HCT116 (cell line): Measurements from ENCODE around the gene HRK. TPM values are rescaled to one million over a fixed set of nuclear protein-coding genes. Genes with fewer than 3 reads are reported as not detected.

Experiments
- ATAC-seq: fragments of 200-7000 bp; cut with Tn5 transposase; 2 replicates; pipeline ENCODE4 v1.9.1; 2020; ENCODE audit warnings: mild to moderate bottlenecking, moderate library complexity
- BruUV-seq: library from RNA; stranded (reverse); fragments of 400-500 nt; replicated peaks from 2 replicates; lab custom pipeline; 2021; lab: Mats Ljungman, UMichigan
- CTCF ChIA-PET: fragments of 300-600 bp; sonication (Branson Sonifier 250); formaldehyde crosslinking; loops from one replicate; lab custom pipeline; 2021; ENCODE audit warnings: antibody characterized with exemption; lab: Charles Lee
- POLR2A ChIA-PET: fragments of 300-600, 350-600 bp; sonication (Branson Sonifier 250); formaldehyde crosslinking; loops from one replicate; lab custom pipeline; 2021; ENCODE audit warnings: antibody characterized with exemption; lab: Charles Lee
- RAD21 ChIA-PET, 2 experiments: fragments of 300-600 bp; sonication (Branson Sonifier 250); formaldehyde crosslinking; loops; one replicate each; lab custom pipeline; 2023; ENCODE audit warnings: low total read pairs in 2 of 2; ENCODE audit not compliant: uncharacterized antibody in 2 of 2, unreplicated experiment in 2 of 2, low non-redundant PET in 1 of 2; lab: Charles Lee
- DNase-seq: peaks from one replicate; pipeline ENCODE4 v3.0.0-alpha.2; 2010; ENCODE audit warnings: low read depth, low spot score
- H2AFZ ChIP-seq: fragments of 200-600 bp; shearing (Covaris generic), sonication (generic); 2 replicates; pipeline ENCODE4 v1.6.1; 2017; ENCODE audit warnings: low read depth, mixed run types, mixed read lengths, antibody characterized with exemption, low read length; ENCODE audit not compliant: poor library complexity, severe bottlenecking
- H3K27ac ChIP-seq: 2 replicates; pipeline ENCODE4 v1.5.1; 2012; ENCODE audit warnings: low read depth, low read length
- H3K27me3 ChIP-seq: fragments of 200-600 bp; sonication (generic); 2 replicates; pipeline ENCODE4 v1.6.1; 2016; ENCODE audit warnings: mixed run types, low read length, mixed read lengths; ENCODE audit not compliant: insufficient read depth
- H3K36me3 ChIP-seq, 2 experiments: fragments of 200-500 bp in 1 of 2; fragments of 200-600 bp in 1 of 2; sonication (Bioruptor generic) in 1 of 2; sonication (generic) in 1 of 2; 2 replicates each; pipeline versions ENCODE4 v1.5.1 to v1.6.1; 2014 to 2016; ENCODE audit warnings: low read length in 2 of 2, inconsistent platforms in 1 of 2, mixed read lengths in 1 of 2, mixed run types in 1 of 2; ENCODE audit not compliant: insufficient read depth in 2 of 2, control insufficient read depth in 1 of 2
- H3K4me1 ChIP-seq, 2 experiments: fragments of 200-600 bp in 1 of 2; sonication (generic) in 1 of 2; 2 replicates each; pipeline versions ENCODE4 v1.5.1 to v1.6.1; 2012 to 2017; ENCODE audit warnings: low read length in 2 of 2, inconsistent platforms in 1 of 2, mild to moderate bottlenecking in 1 of 2, mixed read lengths in 1 of 2, mixed run types in 1 of 2, moderate library complexity in 1 of 2; ENCODE audit not compliant: insufficient read depth in 2 of 2, control insufficient read depth in 1 of 2
- H3K4me2 ChIP-seq: fragments of 200-600 bp; sonication (generic); 2 replicates; pipeline ENCODE4 v1.6.1; 2017; ENCODE audit warnings: mixed run types, low read length, mixed read lengths
- H3K4me3 ChIP-seq, 2 experiments: fragments of 200-600 bp in 1 of 2; sonication (generic) in 1 of 2; replicated peaks in 1 of 2; 2 replicates each; pipeline ENCODE4 v1.5.1; 2011 to 2016; ENCODE audit warnings: low read length in 2 of 2, control low read depth in 1 of 2, low read depth in 1 of 2, mild to moderate bottlenecking in 1 of 2, mixed read lengths in 1 of 2, mixed run types in 1 of 2
- H3K79me2 ChIP-seq: fragments of 200-600 bp; sonication (generic); 2 replicates; pipeline ENCODE4 v1.6.1; 2017; ENCODE audit warnings: mild to moderate bottlenecking, mixed run types, low read length, moderate library complexity, mixed read lengths; ENCODE audit not compliant: insufficient read depth
- H3K9ac ChIP-seq: fragments of 200-600 bp; sonication (generic); 2 replicates; pipeline ENCODE4 v1.6.1; 2016; ENCODE audit warnings: low read length, mixed read lengths
- H3K9me2 ChIP-seq: fragments of 200-600 bp; sonication (generic), shearing (Covaris generic); 2 replicates; pipeline ENCODE4 v1.6.1; 2017; ENCODE audit warnings: mixed run types, mild to moderate bottlenecking, moderate library complexity; ENCODE audit not compliant: insufficient read depth
- H3K9me3 ChIP-seq, 2 experiments: fragments of 200-500 bp in 1 of 2; fragments of 200-600 bp in 1 of 2; sonication (Bioruptor generic) in 1 of 2; sonication (generic) in 1 of 2; 2 replicates each; pipeline ENCODE4 v1.6.1; 2014 to 2017; ENCODE audit warnings: low read length in 2 of 2, mixed read lengths in 2 of 2, inconsistent platforms in 1 of 2, low read depth in 1 of 2, mild to moderate bottlenecking in 1 of 2, mixed run types in 1 of 2, moderate library complexity in 1 of 2; ENCODE audit not compliant: control insufficient read depth in 1 of 2, insufficient read depth in 1 of 2
- H4K20me1 ChIP-seq: fragments of 200-600 bp; sonication (generic), shearing (Covaris generic); 2 replicates; pipeline ENCODE4 v1.6.1; 2017; ENCODE audit warnings: mixed run types, mild to moderate bottlenecking, moderate library complexity; ENCODE audit not compliant: insufficient read depth
- ATF3 ChIP-seq: IDR thresholded peaks from 2 replicates; pipeline ENCODE4 v1.6.1; 2012
- ELF1 ChIP-seq: IDR thresholded peaks from 2 replicates; pipeline ENCODE4 v1.6.1; 2012; ENCODE audit warnings: low read depth, borderline replicate concordance
- EZH2 ChIP-seq: fragments of 200-600 bp; sonication (generic); IDR thresholded peaks from 2 replicates; pipeline ENCODE4 v1.6.1; 2017; ENCODE audit warnings: antibody characterized with exemption, mixed run types
- FOSL1 ChIP-seq: IDR thresholded peaks from 2 replicates; pipeline ENCODE4 v1.6.1; 2012; ENCODE audit warnings: low read depth
- MAX ChIP-seq: IDR thresholded peaks from 2 replicates; pipeline ENCODE4 v1.6.1; 2012
- RAD21 ChIP-seq: IDR thresholded peaks from 2 replicates; pipeline ENCODE4 v1.6.1; 2012; ENCODE audit warnings: low read depth, mild to moderate bottlenecking
- SIN3A ChIP-seq: IDR thresholded peaks from 2 replicates; pipeline ENCODE4 v1.6.1; 2012; ENCODE audit warnings: low read depth
- SP1 ChIP-seq: IDR thresholded peaks from 2 replicates; pipeline ENCODE4 v1.6.1; 2012; ENCODE audit warnings: low read depth
- SRF ChIP-seq: IDR thresholded peaks from 2 replicates; pipeline ENCODE4 v1.6.1; 2012; ENCODE audit warnings: low read depth
- TCF7L2 ChIP-seq: IDR thresholded peaks from 2 replicates; pipeline ENCODE4 v1.7.0; 2011; ENCODE audit warnings: borderline replicate concordance, inconsistent platforms; ENCODE audit not compliant: insufficient read depth, insufficient read length; ENCODE audit errors: extremely low read depth
- YY1 ChIP-seq: IDR thresholded peaks from 2 replicates; pipeline ENCODE4 v1.6.1; 2011; ENCODE audit warnings: low read length, low read depth, moderate library complexity, mild to moderate bottlenecking; ENCODE audit not compliant: insufficient replicate concordance; ENCODE audit errors: extremely low read depth
- ZFX ChIP-seq: fragments of 450-650 bp; IDR thresholded peaks from 2 replicates; pipeline ENCODE4 v1.6.1; 2017
- ZNF274 ChIP-seq: fragments of 200-500 bp; sonication (Bioruptor generic); IDR thresholded peaks from 2 replicates; pipeline ENCODE4 v1.6.1; 2014; ENCODE audit warnings: mild to moderate bottlenecking, low read depth, low read length, inconsistent platforms
- intact Hi-C: fragments of 100-400 bp; cut with micrococcal nuclease; formaldehyde crosslinking; loops from 2 replicates; pipeline ENCODE4 v1.10.0; 2022
- total RNA-seq: library from RNA; stranded (reverse); gene quantifications from one replicate; pipeline ENCODE4 v1.2.1, GENCODE V29; 2021; ENCODE audit not compliant: unreplicated experiment

Gene HRK
- total RNA-seq, 1 experiment from 2014 or later = 4.3 TPM

- ATAC-seq (no peak), DNase-seq (no peak)
- Histone ChIP-seq H3K4me1 (peaks cover 0 to 6% of the 10 kb centered on the region in 2 experiments; a peak in 1 of 4 replicates), H4K20me1 (no peaks in the 10 kb centered on the region), H3K36me3 (no peaks in the 10 kb centered on the region), H3K27ac (no peak overlapping the region), H3K4me2 (no peak overlapping the region), H3K79me2 (peaks cover 9% of the 10 kb centered on the region), H3K4me3 (no peak overlapping the region), H2AFZ (no peak overlapping the region), H3K9me2 (no peaks in the 10 kb centered on the region), H3K27me3 (no peaks in the 10 kb centered on the region), H3K9me3 (no peaks in the 10 kb centered on the region), H3K9ac (no peak overlapping the region)
- intact Hi-C loops = no loop called here
- ChIA-PET CTCF (interaction anchor here (1.2 kb wide), 1 partner anchor 197 kb away, joined by 3 read pairs; no protein-coding TSS in a partner anchor), RAD21 (no interaction called here), POLR2A (no interaction called here)
- no TSS peak for BruUV-seq
- TF ChIP-seq ATF3 = no peak
- TF ChIP-seq EZH2 = no peak
- no peak for TF ChIP-seq SP1
- TF ChIP-seq YY1 = no peak
- TF ChIP-seq RAD21 = no peak
- TF ChIP-seq ELF1 = no peak
- TF ChIP-seq ZFX = no peak
- TF ChIP-seq TCF7L2 = no peak
- no peak for TF ChIP-seq ZNF274
- no peak for TF ChIP-seq SRF
- no peak for TF ChIP-seq FOSL1
- TF ChIP-seq MAX = no peak
- no peak for TF ChIP-seq SIN3A
These were observed 25.0 kb upstream of the HRK start for GRCh38 chr12:116906285-116906684.
